HG03378 (cell line): ENCODE data around the gene OSCP1.

Experiments used
- ATAC-seq: cut with Tn5 transposase; IDR thresholded peaks from one replicate; pipeline ENCODE4 v1.9.1; 2021; ENCODE audit warnings: mild to moderate bottlenecking, moderate library complexity; ENCODE audit not compliant: unreplicated experiment

OSCP1 gene

GRCh38 chr1:36411674-36412648 lies 38.3 kb downstream of the OSCP1 start:
- no peak for ATAC-seq

- no peak for ATAC-seq
These were observed 41.8 kb downstream of the OSCP1 start for GRCh38 chr1:36408479-36408878.

GRCh38 chr1:36406440-36406839 lies 43.8 kb downstream of the OSCP1 start:
- no peak for ATAC-seq

- no peak for ATAC-seq
These were observed 47.8 kb downstream of the OSCP1 start for GRCh38 chr1:36402504-36402890.

GRCh38 chr1:36401602-36402503 lies 48.4 kb downstream of the OSCP1 start:
- no peak for ATAC-seq

GRCh38 chr1:36400825-36401601 lies 49.2 kb downstream of the OSCP1 start:
- no peak for ATAC-seq

- ATAC-seq = no peak
These were observed 49.8 kb downstream of the OSCP1 start for GRCh38 chr1:36400514-36400824.

- no peak for ATAC-seq
These were observed 51.8 kb downstream of the OSCP1 start for GRCh38 chr1:36398370-36398977.

GRCh38 chr1:36397378-36398230 lies 52.6 kb downstream of the OSCP1 start, which contains the start of gene LSM10:
TSS of gene LSM10 (minus strand) at chr1:36397908. CDS start at chr1:36394129, 3,779 bp downstream.
- ATAC-seq = peak; percentile 67

GRCh38 chr1:36397083-36397377 lies 53.2 kb downstream of the OSCP1 start:
- ATAC-seq = peak; percentile 24

- ATAC-seq = no peak
These were observed 53.9 kb downstream of the OSCP1 start for GRCh38 chr1:36396359-36396758.

- ATAC-seq = no peak
These were observed 56.6 kb downstream of the OSCP1 start for GRCh38 chr1:36393686-36394085.

GRCh38 chr1:36392836-36393235 lies 57.4 kb downstream of the OSCP1 start:
- ATAC-seq = no peak

- no peak for ATAC-seq
These were observed 59.0 kb downstream of the OSCP1 start for GRCh38 chr1:36391271-36391670.

GRCh38 chr1:36390411-36390810 lies 59.8 kb downstream of the OSCP1 start:
- no peak for ATAC-seq

GRCh38 chr1:36389999-36390398 lies 60.3 kb downstream of the OSCP1 start:
- ATAC-seq = no peak

- ATAC-seq = no peak
These were observed 61.0 kb downstream of the OSCP1 start for GRCh38 chr1:36389261-36389660.

GRCh38 chr1:36387141-36387949 lies 62.9 kb downstream of the OSCP1 start:
- no peak for ATAC-seq
